CD4-positive, alpha-beta T cell treated with Interleukin-6 at 100 ng/mL for 8 hours (primary cell): Measurements from ENCODE around the gene POLR3A.

ENCODE experiments used
- DNase-seq: peaks from one replicate; pipeline ENCODE4 v3.0.0-alpha.2; 2020; ENCODE audit warnings: mixed read lengths, low spot score

Gene POLR3A

DNA sequence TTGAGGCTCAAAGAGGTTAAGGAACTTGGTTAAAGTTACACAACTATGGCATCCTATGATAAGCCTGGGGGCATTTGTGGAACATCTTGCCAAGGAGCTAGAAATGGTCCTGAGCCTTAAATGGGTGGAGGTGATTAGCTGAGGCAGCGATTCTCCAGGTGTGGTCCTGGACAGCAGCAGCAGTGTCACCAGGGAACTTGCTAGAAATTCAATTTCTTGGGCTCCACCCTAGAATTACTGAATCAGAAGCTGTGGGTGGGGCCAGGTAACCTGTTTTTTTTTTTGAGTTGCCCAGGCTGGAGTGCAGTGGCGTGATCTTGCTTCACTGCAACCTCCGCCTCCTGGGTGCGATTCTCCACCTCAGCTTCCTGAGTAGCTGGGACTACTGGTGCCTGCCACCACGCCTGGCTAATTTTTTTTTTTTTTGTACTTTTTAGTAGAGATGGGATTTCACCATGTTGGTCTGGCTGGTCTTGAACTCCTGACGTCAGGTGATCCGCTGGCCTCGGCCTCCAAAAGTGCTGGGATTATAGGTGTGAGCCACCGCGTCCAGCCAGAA, 17.5 kb upstream of the POLR3A start:
- DNase-seq: no peak

DNA sequence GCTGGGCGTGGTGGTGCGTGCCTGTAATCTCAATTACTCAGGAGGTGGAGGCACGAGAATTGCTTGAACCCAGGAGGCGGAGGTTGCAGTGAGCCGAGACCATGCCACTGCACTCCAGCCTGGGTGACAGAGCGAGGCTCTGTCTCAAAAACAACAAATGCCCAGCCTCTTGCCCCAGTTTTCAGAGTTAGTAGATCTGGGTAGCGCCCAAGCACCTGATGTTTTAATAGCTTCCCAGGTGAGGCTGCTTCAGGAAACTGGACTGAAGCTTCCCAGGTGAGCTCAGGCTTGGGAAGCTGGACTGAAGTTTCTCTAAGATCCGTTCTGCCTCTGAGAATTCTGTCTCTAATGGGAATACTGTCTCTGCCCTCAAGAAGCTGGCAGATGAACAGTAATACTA, 16.5 kb upstream of the POLR3A start:
- no peak for DNase-seq

DNA sequence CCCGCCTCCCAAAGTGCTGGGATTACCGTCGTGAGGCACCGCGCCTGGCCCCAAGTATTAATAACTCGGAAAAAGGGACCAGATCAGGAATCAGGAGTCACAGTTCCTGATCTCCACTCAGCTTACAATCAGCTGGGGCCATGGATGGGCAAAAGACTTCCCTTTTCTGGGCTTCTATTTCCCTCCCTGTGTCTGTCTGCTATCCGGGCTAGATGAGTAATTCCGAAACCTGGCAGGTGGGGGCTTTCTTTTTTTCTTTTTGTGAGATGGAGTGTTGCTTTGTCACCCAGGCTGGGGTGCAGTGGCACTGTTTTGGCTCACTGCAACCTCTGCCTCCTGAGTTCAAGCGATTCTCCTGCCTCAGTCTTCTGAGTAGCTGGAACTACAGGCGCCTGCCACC, 15.9 kb upstream of the POLR3A start:
- no peak for DNase-seq

DNA sequence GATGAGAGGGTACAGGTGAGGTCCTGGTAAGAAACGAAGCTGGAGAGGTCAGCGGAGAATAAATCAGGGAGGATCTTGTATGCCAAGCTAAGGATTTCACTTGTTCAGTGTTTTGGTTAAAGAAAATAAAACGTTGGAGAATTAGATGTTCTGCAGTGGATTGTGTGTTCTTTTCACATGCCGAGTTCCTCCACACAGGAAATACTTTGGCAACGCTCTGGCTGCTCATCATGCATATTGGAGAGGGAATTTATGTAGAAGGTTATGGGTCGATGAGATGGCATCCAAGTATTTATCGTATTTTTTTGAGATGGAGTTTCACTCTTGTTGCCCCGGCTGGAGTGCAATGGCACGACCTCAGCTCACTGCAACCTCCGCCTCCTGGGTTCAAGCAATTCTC, 15.4 kb upstream of the POLR3A start:
- no peak for DNase-seq

DNA sequence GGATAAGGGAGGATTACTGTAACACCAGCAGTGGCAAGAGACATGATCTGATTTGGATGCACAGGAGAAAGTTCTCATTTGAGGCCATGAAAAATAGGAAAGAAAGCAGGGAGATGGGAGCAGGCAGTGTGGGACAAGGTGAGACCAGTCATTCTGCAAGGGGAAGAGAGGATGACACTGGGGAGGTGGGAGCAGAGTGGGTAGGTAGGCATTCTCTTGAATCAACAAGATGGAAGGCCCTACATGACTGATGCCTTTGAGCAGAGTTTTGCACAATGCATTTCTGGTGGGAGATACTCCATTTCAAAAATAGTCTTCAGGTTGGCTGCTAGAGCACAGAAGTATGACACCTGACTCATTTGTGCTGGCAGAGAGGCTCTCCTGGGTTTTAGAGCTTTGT, 14.9 kb upstream of the POLR3A start:
- DNase-seq: no peak

DNA sequence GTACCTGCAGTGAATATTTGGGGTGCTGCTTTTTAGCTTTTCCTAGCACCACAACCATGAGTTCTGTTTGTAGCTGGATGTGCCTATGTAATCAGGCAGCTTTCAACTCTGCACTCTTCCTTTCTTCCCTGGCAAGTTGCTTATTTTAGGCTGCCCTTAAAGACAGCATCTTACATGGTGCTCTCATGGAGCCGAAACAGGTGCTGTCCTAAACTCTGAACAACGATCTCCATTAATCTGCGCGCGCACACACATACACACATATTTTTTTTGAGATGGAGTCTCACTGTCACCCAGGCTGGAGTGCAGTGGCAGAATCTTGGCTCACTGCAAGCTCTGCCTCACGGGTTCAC, 13.4 kb upstream of the POLR3A start:
- DNase-seq: no peak

DNA sequence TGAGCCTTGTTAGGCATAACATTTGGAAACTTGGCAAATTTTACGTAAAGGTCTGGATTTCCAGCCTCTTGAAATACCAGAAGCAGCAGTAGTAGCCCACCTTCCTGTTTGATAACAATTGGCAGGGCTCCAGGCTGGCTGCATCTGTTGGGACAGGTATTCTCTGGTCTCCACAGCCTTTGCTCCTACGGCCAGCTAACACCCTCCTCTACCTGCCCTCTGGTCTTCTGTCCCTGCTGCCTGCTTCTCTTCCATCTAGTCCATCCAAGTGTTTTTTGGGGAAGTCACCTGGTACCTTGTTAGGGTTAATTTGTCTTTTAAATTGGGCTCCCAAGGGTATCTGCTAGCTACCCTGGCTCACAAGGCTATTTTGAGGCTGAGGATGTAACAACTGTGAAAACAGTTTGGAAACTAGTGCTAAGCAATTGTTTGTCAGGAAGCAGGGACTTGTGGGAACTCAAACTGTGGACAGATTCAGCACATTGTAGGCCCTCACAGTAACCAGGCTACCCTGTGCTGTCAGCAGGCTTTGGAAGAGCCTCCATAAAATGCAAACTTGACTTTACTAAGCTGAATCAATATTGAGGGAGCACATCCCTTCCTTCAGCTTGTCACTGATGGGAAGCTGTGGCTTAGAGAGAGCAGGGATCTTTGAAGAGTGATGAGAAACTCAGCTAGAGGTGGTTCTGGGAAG, 12.9 kb upstream of the POLR3A start:
- DNase-seq: no peak

DNA sequence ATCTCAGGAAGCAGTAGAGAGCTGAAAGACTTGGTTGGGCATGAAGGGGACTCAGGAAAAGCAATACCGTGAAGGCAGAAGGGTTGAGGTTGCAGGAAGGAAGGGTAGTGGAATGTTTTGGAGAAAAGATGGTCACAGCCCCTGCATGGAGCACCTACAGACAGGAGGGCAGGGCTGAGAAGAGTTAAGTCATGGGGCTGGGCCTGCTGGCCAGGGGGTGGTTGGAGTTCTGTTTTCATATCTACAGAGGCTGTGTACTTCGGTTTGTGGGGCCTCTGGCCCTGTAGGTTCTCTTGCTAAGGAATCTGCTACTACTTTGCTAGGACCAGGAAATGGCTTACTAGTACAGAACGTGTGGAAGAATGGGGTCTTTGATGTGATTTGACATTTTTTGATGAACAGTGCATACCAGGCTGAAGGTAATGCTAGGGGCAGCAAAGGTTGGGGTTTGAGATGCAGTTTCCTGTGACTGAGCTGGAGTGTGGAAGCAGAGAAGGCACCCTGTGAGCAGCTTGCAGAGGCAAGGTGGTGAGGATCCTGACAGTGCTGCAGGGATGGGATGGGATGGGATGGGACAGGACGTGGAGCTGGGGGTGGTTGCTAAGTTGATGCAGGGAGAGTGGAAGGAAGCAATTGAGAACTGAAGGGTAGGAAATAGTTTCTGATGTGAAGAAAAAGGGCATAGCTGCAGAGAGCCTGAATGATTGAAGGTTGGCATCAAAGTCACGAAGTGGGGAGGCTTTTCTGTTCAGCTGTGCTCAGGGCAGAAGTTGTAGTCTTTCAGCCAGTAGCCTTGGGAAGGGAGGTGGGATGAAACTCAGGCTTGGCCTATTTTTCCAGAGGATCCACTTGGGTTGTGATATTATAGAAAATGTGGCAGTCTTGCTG, 12.1 kb upstream of the POLR3A start:
- no peak for DNase-seq

DNA sequence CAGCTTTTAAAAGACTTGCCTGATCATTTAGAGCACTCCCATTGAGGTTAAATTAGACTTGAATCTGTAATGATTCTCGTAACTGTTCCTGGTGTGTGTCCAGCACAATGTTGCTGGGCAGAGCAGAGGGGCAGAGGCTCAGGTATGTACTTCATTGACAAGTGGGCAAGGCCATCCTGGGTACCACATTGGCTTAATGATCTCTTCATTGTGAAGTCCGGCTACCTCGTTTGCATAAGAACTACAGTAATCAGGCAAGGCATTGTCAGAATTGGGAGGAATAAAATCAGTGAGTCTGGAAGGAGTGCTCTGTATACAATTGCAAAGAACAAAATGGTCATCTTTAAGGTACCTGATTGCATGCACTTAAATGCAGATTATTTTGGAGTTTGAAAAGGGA, 10.4 kb upstream of the POLR3A start:
- no peak for DNase-seq

DNA sequence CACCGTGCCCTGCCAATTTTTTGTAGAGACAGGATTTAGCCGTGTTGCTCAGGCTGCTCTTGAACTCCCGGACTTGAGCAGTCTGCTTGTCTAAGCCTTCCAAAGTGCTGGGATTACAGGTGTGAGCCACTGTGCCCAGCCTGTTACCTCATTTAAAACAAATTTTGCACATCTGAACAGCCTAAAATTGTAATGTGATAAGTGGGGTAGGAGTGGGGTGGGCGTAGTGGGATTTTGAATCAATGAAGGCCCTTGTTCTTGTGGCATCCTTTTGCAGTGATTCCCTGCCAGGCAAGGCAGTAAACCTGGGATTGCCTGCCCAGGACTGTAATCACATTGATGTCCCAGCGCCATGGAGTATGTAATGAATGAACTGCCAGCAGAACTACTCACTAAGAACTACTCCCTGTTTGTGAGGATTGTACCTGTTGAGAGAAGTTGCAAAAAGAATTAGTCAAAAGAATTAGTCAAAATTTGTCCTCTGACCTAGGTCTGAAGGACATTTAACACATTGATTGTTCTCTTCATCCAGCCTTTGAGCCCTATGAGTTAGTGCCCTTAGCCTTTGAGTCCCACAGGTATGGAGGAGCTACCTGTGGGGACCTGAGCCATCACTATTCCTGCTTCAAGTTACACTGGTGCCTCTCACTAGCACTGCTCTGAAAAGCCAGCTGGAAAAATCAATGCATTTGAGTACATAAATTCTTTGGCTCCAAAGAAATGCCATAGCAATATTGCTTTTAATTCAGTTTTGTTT, 9.7 kb upstream of the POLR3A start:
- no peak for DNase-seq

DNA sequence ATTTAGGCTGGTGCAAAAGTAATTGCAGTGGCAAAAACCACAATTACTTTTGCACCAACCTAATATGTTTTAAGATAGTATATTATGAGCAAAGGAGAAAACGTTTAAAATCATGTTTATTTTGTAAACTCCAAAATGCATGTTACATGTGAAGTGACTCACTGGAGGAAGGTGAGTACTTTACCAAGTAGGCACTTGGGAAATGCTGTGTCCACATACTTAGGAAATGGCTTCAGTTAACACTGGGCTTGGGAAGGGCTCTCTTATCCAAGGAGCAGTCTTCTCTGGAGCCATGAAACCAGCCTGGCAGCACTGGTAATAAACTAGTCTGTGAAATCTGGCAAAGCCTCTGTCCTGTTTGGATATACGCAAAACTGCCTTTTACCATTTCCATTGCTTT, 8.8 kb upstream of the POLR3A start:
- no peak for DNase-seq

DNA sequence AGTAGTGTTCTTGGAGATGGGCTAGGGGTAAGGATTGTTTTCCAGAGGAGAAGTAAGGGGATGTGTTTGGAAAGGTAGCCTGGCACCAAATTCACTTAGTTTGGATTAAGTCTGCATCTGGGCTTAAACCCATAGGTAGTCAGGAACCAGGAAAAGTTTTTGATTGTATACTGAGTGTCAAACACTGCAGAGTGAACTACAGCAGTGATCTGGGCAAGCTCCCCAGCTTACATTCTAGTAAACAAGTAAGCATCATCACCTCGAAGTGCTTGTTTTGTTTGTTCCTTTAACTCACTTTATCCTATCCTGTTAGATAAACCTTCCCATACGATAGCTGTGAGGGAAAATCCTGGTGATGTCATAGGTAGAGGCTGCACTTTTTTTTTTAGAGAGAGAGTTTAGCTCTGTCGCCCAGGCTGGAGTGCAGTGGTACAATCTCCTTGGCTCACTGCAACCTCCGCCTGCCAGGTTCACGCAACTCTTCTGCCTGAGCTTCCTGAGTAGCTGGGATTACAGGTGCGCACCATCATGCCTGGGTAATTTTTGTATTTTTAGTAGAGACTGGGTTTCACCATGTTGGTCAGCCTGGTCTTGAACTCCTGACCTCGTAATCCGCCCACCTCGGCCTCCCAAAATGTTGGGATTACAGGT, 6.7 kb upstream of the POLR3A start:
- no peak for DNase-seq

DNA sequence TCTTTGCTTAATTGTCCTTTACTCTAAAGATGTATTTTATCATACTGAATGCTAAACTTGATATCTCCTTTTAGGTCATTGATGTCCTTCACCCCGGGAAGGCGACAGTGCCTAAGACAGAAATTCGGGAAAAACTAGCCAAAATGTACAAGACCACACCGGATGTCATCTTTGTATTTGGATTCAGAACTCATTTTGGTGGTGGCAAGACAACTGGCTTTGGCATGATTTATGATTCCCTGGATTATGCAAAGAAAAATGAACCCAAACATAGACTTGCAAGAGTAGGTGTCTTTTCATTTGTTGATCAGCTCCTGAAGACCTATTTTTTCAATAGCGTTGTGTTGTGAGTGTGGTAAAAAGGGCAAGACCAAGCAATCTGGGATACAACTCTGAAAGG, 6.1 kb upstream of the POLR3A start:
- DNase-seq: no peak

DNA sequence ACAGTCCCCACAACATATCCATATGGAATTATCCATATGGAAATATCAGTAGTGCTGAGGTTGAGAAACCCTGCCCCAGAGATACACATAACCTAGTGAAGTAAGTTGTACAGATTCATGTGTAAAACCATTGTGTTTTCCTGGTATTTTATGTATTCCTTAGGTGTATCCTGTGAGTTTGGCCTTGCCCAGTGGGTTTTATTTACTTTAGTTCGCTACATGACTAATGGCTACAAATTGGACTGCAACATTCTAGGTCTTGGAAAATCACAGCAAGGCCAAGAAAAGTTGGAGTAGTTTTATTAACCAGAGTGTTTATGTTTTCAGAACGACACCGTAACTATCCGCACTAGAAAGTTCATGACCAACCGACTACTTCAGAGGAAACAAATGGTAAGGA, 5.7 kb upstream of the POLR3A start:
- DNase-seq: no peak

DNA sequence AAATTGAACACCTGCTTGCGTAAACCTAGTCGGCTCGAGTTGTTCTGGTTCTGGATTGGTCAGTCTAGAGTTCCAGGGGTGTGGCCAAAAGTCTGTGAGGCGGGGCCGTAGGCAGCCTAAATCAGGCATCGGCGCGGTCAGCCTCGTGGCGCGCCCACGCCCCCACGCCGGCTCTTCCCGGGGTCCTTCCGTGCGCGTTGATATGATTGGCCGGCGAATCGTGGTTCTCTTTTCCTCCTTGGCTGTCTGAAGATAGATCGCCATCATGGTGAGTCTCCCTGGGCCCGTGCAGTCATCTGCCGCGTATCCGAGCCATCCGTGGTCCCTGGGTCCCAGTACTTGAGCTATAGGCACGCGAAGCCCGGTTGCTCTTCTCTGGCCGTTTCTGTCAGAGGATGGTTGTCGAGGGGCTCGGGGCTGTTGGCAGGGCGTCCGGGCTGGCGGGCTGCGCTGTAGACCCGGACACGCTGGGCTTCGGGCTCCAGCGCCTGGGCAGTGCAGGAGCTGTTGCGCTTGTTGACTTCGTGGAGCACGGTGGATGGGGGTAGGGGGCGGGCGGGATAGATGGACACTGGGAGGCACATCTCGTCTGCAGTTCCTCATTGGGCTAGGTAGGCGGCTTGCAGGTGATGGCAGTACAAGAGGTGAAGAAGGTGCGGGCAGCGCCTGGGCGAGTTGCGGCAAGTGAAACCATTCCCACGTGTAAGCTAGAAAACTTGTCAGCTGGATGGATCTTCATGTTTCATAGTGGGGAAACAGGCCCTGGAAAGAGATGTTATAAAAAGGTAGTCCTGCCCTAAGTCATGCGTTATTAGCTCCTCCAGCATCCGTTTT, 4.5 kb upstream of the POLR3A start, which contains the start of gene RPS24:
RPS24 (plus strand) TSS at position 227 of the 834 bp plus-strand sequence; CDS start at position 266, 39 bp downstream.
- DNase-seq: peak; percentile 95

DNA sequence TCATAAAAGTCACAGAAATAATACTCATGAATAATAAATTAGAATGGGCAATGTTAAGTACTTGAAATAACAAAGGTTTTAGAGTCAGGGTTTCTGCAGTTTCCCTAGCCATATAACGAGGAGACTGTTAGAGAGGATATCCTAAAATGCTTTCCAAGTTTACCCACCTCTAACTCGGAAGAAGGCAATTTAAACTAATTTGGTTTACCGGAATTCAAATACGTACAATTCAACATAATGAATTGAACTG, 4.0 kb upstream of the POLR3A start:
- no peak for DNase-seq

DNA sequence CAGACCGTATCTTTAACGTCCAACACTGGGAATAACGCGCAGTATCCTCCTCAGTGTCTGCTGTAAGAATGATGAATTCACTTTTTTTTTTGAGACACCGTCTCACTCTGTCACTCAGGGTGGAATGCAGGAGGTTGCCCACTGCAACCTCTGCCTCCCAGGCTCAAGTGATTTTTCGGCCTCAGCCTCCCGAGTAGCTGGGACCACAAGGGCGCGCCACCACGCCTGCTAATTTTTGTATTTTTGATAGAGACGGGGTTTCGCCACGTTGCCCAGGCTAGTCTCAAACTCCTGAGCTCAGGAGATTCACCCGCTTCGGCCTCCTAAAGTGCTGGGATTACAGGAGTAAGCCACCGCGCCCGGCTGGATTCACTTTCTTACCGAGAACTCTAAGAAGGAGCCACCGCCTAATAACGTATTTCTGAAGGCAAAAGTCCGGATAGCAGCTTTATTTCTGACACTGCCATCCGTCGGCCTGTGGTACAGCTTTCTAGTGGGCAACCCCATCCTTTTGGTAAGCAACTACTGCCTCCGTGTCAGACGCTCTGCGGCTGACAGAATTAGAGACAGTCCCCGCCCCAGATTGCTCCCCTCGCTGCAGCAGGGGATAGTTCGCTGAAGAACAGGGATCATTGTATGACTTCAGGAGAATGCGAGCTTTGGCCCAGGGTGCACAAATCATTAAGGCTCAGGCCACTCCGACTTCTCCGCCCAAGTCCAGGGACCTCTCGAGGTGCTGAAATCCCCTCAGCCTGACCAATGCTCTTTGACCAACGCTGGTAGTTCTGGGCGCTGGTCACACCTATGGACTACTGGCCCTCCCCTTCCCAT, 662 bp downstream of the POLR3A start:
- DNase-seq: no peak

DNA sequence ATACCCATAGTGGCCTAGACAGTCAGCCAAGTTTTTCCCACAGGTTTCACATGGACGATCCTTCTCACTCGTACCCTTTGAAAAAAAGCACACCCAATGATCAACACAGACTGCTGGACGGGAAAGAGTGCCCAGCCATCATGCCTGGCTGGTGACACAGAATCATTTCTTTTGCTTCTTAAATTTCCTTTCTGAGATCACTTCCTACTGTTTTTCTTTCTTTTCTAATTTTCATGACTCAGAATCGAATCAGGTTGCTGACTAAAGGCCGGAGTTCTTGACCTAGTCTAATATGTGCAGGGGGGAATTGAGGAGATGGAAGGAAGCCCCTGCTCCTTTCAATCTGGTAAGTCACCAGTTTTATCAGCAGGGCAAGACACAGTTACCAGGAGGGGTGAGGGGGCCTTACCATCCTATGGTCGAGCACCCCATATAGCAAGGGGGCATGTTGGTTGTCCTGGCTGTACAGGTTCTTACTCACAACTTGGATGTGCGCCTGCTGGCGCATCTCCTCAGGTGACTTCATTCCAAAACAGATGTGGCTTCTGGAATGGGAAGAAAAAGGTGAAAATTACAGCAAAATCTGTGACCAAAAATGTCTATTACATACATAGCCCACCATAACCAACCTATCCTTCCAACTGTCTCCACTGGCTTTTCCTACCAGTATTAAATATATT, 3.5 kb downstream of the POLR3A start:
- DNase-seq: no peak

DNA sequence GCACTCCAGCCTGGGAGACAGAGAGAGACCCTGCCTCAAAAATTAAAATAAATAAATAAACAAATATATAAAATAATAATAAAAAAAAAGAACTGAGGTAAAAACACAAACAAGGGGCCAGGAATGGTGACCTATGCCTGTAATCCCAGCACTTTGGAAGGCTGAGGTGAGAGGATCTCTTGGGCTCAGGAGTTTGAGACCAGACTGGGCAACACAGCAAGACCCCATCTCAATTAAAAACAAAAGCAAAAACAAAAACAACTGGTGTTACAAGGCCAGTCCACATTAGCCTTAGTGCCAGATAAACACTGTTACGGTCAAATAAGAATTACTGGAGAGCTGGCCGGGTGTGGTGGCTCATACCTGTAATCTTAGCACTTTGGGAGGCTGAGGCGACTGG, 5.6 kb downstream of the POLR3A start:
- DNase-seq: no peak

DNA sequence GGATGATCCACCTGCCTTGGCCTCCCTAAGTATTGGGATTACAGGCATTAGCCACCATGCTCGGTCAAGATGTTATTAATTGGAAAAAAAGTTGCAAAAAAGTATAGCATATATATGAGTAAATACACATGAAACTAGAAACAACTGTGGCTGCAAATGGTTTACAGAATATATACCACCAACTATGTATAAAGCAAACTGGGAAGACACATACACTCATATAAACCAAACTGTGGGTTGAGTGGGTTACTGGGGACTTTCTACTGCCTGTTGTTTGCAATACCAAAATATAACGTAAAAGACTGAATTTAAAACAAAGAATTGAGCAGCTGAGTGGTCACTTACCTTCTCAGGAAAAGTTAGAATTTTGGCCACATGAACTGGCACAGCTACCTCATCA, 8.1 kb downstream of the POLR3A start:
- DNase-seq: no peak
